Psoas muscle (tissue), 8 donors: ENCODE data around the gene GRHL1. TPM values are rescaled to one million over a fixed set of nuclear protein-coding genes. Genes with fewer than 3 reads are reported as not detected.

Experiments used
- ATAC-seq, 4 donors: fragments of 200-7000 bp; cut with Tn5 transposase; one replicate each; pipeline ENCODE4 v1.9.1; 2020; ENCODE audit warnings: moderate library complexity in 3 of 4, mild to moderate bottlenecking in 2 of 4
- DNase-seq, 2 donors: peaks; one replicate each; pipeline ENCODE4 v3.0.0-alpha.2; 2020
- H3K27ac ChIP-seq: fragments of 200-600 bp; one replicate; pipeline ENCODE4 v1.8.0; 2022
- H3K27me3 ChIP-seq, 3 donors: fragments of 200-600 bp in 1 of 3; one replicate each; pipeline versions ENCODE4 v1.6.1 to v1.8.0; 2013 to 2022; ENCODE audit warnings: low read length in 2 of 3, mild to moderate bottlenecking in 2 of 3, moderate library complexity in 1 of 3; ENCODE audit not compliant: insufficient read depth in 3 of 3
- H3K36me3 ChIP-seq, 2 donors: fragments of 200-600 bp in 1 of 2; one replicate each; pipeline versions ENCODE4 v1.6.1 to v1.8.0; 2013 to 2022; ENCODE audit warnings: low read depth in 1 of 2, mild to moderate bottlenecking in 1 of 2, moderate library complexity in 1 of 2; ENCODE audit not compliant: insufficient read depth in 1 of 2
- H3K4me1 ChIP-seq: fragments of 200-600 bp; one replicate; pipeline ENCODE4 v1.8.0; 2022
- H3K4me3 ChIP-seq: fragments of 200-600 bp; one replicate; pipeline ENCODE4 v1.8.0; 2022; ENCODE audit warnings: mild to moderate bottlenecking
- H3K9me3 ChIP-seq: fragments of 200-600 bp; one replicate; pipeline ENCODE4 v1.8.0; 2022
- CTCF ChIP-seq: fragments of 200-600 bp; IDR thresholded peaks from one replicate; pipeline ENCODE4 v1.8.0; 2022; ENCODE audit warnings: antibody characterized with exemption
- WGBS, 3 donors: extraction: QIAGEN DNeasy Blood & Tissue Kit; methylation state at CpG; one replicate each; pipeline versions ENCODE4 v1.1.6 to v1.1.7; 2013; 5-methylcytosine and 5-hydroxymethylcytosine counted together
- intact Hi-C, 2 donors: fragments of 100-400 bp; cut with DNase I; formaldehyde crosslinking; loops; one replicate each; pipeline versions ENCODE4 v1.11.0 to v1.14.2; 2022
- polyA plus RNA-seq, 3 donors: library from polyadenylated mRNA; stranded (reverse); fragments of 200-250 nt; gene quantifications; one replicate each; pipeline ENCODE4 v1.2.3, GENCODE V29; 2013
- total RNA-seq, 4 donors: library from RNA; stranded (reverse); fragmentation: NEBNext Ultra II Directional in 2 of 4; extraction: Animal tissue kit (Norgen Biotek cat#: 25700) in 2 of 4; gene quantifications; one replicate each; pipeline versions ENCODE4 v1.2.1 to v1.2.4, GENCODE V29; 2021 to 2023
- donor health status: healthy with polysubstance abuse.
- donor health status: DM: no; HTN: no; CAD: no; lungs with moderate emphysema.
- donor health status: Bipolar disorder and iron deficiency.
- donor health status: healthy.
- donor health status: DM: yes; HTN: yes; CAD: no.
- donor health status: DM: no; HTN: no; CAD: no.
- donor health status: DM: no; HTN: no; CAD: no.
- donor health status: DM: yes; HTN: yes; CAD: no.

The GRHL1 gene
- total and polyA plus RNA-seq, 7 donors: 0.38 to 1.2 (median 0.63) TPM

DNA sequence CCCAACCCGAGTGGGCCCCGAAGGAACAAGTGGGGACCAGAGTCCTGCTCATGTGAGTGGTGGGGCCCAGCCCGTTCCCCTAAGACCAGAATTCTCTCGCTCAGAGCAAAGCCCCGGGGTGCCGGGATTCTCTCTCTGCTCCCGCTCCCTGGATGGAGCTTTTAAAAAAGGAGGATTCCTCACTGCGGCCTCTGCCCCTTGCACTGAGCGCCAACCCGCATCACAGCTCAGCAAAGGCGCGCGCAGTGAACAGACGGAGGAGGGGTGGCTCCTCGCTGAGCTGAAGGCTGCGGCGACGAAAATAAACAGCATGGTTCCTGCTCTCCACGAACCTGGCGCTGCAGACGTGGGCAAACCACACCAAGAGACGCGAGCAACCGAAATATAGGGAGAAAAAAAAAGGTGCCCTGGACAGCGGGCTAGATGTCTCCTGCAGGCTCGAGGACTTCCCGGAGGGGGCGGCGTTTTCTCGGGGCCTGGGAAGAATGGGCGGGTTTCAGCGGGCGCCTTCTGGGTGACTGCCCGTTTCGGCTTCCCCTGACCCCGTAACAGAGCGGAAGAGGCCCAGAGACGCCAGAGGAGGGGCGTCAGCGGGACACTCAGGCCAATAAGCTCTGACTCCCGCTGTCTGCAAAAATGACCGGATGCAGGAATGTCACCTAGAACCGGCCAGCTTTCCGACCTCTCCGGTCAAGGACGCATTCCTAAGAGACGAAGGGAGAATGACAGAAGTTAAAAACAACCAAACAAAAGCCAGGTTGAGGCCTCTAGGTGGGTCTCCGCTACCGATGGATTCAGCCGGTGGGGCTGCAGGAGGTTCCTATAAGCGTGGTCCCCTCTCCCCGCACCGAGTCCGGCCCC lies 91.0 kb downstream of the GRHL1 start:
- peaks cover 0 to 16% of the 10 kb centered on the region in 2 donors for H3K36me3 ChIP-seq
- DNase-seq (peak; percentile 88 to 92), ATAC-seq (peak in 3 of 4 donors; percentile 2 to 32 (median 15))
- H3K27ac ChIP-seq: peak overlapping the region; percentile 87
- peaks cover 43% of the 10 kb centered on the region for H3K4me1 ChIP-seq
- TF ChIP-seq CTCF: no peak
- H3K4me3 ChIP-seq: peak overlapping the region; percentile 57
- H3K27me3 ChIP-seq: no peaks in the 10 kb centered on the region
- intact Hi-C loops: loop anchor here in 1 of 2 donors (10.0 kb wide), 1 partner anchor 228 kb away; no protein-coding TSS in a partner anchor
- H3K9me3 ChIP-seq: no peaks in the 10 kb centered on the region
- 41 to 45% (median 42%) methylated on average over 47 to 54 of the region's 54 CpGs for WGBS, 3 donors

DNA sequence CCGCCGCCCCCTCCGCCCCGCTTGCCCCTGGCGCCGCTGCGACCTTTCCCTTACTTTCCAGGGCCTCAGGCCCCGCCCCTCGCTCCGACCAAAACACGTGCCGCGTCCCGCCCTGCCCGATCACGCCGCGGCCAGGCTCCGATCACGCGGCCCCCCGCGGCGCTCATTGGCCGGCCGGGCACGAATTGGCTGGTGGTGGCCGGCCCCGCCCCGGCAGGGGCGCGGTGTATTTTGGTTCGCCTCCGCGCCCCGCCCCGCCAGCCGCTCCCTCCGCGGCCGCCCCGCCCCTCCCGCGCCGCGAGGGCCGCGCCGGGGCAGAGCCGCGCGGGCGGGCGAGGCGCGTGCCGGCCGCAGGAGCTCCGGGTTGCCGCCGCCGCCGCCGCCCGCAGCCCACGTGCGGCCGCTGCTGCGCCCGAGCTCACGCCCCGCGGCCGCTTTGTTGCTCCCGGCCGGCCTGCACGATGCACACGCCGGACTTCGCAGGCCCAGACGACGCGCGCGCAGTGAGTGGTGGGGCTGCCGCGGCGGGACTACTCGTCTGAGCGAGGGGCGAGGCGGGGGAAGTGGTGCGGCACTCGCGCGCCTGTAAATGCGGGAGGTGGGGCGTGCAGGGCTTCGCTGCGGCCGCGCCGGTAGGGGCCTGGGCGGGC lies 91.9 kb downstream of the GRHL1 start, which contains the start of gene KLF11:
KLF11 (plus strand) TSS at position 295 of the 650 bp plus-strand sequence; CDS start at position 462, 167 bp downstream.
- peak; percentile 81 to 82 (median 82) for ATAC-seq
- H3K27ac ChIP-seq: peak within 1 kb of the TSS; percentile 94
- TF ChIP-seq CTCF: no peak
- DNase-seq: peak; percentile 97
- 0 to 1% (median 0%) methylated on average over 24 to 102 of the region's 104 CpGs for WGBS, 3 donors
- no peaks in the 10 kb centered on the region for H3K9me3 ChIP-seq
- no peaks in the 10 kb centered on the region for H3K27me3 ChIP-seq
- H3K4me3 ChIP-seq: peak within 1 kb of the TSS; percentile 63
- H3K36me3 ChIP-seq: peaks cover 5 to 24% of the 10 kb centered on the region in 2 donors
- intact Hi-C loops: loop anchor here in 1 of 2 donors (10.0 kb wide), 1 partner anchor 229 kb away; no protein-coding TSS in a partner anchor
- peaks cover 43% of the 10 kb centered on the region for H3K4me1 ChIP-seq

- no peaks in the 10 kb centered on the region for H3K27me3 ChIP-seq
- H3K9me3 ChIP-seq: no peaks in the 10 kb centered on the region
- peaks cover 5 to 28% of the 10 kb centered on the region in 2 donors for H3K36me3 ChIP-seq
- peak overlapping the region; percentile 94 for H3K27ac ChIP-seq
- peak overlapping the region; percentile 63 for H3K4me3 ChIP-seq
- ATAC-seq: peak; percentile 78 to 82 (median 78)
- peak; percentile 99 for DNase-seq
- intact Hi-C loops: loop anchor here in 1 of 2 donors (10.0 kb wide), 1 partner anchor 229 kb away; no protein-coding TSS in a partner anchor
- 11 to 18% (median 14%) methylated on average over 52 to 71 of the region's 90 CpGs for WGBS, 3 donors
- H3K4me1 ChIP-seq: peaks cover 41% of the 10 kb centered on the region
- TF ChIP-seq CTCF: no peak
Measured at GRCh38 chr2:10043906-10044601, 92.6 kb downstream of the GRHL1 start.

DNA sequence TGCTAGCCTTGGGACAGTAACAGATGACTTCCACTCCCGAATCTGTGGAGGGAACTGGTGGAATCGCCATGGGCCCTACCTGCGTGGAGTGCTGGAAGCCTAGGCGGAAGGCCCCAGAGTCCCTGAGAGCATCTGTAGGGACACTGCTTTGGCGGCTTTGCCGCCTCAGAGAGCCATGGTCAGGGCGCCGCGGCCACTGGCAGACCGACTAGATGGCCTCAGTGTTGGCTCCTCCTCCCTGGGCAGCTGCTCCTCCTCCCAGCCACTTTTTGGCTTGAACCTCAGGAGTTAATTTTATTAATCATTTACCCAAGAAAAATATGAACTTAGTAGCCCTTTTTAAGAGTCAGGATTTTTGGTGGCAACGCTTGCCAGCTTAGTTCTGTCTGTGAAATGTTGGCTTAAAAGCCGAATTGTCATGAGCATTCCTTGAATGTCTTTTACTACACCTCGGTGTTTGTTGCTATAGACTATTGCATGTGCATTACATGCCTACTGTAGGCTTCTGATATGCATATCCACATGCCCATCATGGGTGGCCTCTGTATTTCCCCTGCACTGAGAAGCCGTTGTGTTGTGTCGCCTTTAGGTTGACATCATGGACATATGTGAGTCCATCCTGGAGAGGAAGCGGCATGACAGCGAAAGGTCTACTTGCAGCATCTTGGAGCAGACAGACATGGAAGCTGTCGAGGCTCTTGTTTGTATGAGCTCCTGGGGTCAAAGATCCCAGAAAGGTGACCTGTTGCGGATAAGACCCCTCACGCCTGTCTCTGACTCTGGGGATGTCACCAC lies 94.3 kb downstream of the GRHL1 start:
- Histone ChIP-seq H3K36me3 (peaks cover 8 to 38% of the 10 kb centered on the region in 2 donors), H3K27me3 (no peaks in the 10 kb centered on the region), H3K9me3 (no peaks in the 10 kb centered on the region), H3K4me3 (peak overlapping the region; percentile 63), H3K27ac (peak overlapping the region; percentile 94), H3K4me1 (peaks cover 24% of the 10 kb centered on the region)
- intact Hi-C loops: loop anchor here (5.0 to 10.0 kb wide), 2 partner anchors 231 to 243 kb away; no protein-coding TSS in a partner anchor
- no peak for ATAC-seq
- peak in 1 of 2 donors; percentile 58 for DNase-seq
- no peak for TF ChIP-seq CTCF
- 62 to 78% (median 63%) methylated on average over 20 of the region's 20 CpGs for WGBS, 3 donors
